CD1c-positive myeloid dendritic cell (primary cell): ENCODE measurements around the gene RHBG.

ENCODE experiments used
- DNase-seq: peaks from one replicate; pipeline ENCODE4 v3.0.0-alpha.2; 2016; ENCODE audit errors: extremely low spot score

Gene RHBG

GRCh38 chr1:156407344-156407743, 38.3 kb downstream of the RHBG start:
- DNase-seq = no peak

GRCh38 chr1:156407760-156408159, 38.7 kb downstream of the RHBG start:
- no peak for DNase-seq

GRCh38 chr1:156409439-156409838, 40.4 kb downstream of the RHBG start:
- DNase-seq = no peak

- no peak for DNase-seq
Measured at GRCh38 chr1:156410238-156410637, 41.2 kb downstream of the RHBG start.

DNA sequence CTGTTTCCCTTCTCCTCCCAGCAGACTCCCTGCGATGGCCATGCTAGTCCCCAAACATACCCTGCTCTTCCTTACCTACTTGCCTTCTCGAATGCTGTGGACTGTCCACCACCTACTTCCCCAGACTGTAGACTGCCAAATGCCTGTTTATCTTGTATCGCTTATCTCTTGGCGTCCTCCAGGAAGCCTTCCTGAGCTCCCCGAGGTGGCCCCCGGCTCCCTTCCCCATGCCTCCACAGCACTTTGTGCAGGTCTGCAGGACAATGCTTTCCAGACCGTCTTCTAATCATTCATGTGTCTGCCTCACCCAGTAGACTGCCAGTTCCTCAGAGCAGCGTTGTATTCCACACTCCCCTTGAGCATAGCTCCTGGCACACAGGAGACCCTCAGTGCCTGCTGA, 41.7 kb downstream of the RHBG start:
- DNase-seq = no peak

- no peak for DNase-seq
Measured at GRCh38 chr1:156412653-156413321, 43.8 kb downstream of the RHBG start.

- no peak for DNase-seq
Measured at GRCh38 chr1:156413391-156414246, 44.6 kb downstream of the RHBG start.

DNA sequence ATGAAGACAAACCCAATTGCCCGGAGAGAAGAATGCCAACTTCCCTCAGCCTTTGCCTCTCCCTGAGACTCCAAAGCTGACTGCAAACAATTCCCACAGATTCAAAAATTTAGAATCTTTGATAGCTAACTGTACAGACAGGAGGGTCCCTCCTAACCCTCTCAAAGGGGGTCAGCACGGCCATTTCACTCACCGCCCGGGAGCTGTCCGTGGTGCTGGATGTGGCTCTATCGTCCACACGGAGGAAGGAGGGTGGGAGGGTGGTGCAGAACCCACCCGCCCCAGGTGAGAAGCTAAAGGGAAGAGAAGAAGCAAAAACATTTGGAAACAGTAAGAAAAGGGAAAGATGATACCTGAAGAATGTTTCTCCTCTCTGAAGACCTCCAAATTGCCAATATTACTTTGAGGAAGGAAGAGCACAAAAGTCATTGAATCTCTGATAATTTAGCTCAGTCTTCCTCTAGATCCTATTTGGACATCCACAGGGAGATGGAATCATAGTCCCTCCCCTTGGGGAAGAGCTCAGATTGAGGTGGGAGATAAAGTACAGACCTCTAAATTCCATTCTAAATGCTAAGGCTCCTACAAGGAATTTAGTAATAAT, 45.6 kb downstream of the RHBG start:
- DNase-seq = no peak

DNA sequence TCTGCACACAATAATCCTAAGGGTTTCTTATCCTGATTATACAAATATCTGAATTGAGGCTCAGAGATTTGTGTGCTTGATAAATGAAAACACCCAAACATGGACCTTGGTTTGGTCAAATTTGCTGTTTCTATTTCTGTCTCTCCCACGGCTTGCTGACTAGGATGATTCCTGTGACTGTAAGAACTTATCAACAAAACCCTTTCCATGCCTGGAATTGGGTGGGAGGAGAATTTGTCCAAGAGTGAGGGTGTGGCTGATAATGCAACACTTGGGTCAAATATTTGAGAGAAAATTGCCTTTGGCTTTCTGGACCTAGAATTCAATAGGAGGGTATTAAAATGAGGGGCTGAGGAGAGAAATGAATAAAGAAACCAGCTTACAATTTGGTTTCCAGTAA, 48.0 kb downstream of the RHBG start:
- DNase-seq = no peak

DNA sequence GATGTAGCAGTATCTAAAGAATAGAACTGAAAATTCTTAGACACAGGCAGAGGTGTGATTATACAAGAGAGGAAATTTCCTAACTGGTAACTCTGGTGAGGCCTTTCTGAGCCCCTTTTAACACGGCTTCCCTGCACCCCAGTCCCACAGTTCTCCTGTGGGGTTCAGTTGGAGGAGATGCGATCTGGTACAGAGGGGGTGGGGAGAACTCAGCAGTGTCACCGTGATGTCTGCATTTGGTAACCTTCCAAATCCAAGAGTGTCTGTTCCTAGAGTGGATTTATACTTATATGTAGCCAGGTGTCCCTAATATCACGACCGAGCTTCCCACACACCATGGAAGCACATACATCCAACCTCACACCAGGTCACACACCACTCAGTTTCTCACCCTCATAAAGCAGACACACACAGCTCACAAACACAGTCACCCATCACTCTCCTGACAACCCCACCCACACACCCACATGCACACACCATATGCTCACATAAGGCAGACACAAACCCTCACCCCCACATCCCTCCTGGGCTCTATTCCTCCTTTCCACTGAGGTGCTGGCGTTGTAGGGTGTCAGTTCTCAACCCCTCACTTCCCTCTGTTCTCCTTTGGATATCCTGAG, 48.5 kb downstream of the RHBG start:
- no peak for DNase-seq

- no peak for DNase-seq
Measured at GRCh38 chr1:156418416-156419070, 49.5 kb downstream of the RHBG start.

DNA sequence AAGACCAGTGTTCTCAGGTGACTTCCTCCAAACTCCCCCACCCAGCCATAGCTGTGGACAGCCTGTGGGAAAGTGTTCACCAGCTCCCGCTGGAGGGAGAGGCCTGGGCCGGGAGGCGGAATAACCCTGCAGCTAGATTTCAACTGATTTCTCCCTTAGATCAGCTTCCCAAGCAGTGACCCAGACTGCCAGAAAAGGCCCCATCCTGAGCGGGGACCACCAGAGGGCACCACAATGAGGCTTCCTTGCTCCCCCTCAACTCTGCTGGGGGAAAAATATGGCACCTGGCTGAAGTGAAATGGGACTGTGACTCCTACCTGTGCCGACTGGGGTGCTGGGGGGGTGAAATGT, 50.8 kb downstream of the RHBG start:
- DNase-seq = no peak

DNA sequence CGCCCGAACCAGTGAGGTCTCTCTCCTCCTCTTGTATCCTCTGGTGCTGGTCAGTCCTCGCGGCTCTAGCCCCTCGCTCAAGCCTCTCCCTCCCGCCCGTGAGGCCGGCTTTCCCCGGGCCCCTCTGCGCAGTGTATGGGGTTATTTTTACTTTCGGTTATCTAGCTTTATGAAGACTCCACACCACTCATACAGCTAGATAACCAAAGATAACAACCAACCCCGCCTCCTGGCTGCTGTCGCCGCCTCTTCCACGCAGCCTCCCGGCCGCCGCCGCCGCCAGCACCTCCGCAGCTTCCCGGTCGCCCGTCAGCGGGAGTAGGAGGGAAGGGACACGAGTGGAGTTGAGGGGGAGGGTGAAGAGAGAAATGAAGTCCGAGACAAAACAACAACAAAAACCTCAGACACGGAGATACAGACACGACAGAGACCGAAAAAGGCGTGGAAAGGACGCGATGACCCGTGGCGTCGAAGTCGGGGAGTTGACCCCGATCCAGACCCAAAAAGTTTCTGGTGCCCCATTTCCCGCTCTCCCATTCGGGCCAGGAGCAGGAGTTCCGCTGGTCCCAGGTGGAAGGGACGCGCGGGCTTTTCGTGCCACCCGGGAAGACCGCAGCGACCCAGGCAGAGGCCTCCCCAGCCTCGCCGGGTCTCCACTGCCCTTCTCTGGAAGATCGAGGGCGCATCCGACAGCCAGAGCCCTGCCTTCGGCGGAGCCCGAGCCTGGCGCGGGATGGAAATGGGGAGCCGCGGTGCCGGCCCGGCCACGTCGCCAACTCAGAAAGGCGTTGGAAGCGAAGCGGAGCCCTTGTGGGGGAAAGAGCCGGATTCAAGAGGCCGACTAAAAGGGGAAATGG, 51.4 kb downstream of the RHBG start:
- peak; percentile 50 for DNase-seq

DNA sequence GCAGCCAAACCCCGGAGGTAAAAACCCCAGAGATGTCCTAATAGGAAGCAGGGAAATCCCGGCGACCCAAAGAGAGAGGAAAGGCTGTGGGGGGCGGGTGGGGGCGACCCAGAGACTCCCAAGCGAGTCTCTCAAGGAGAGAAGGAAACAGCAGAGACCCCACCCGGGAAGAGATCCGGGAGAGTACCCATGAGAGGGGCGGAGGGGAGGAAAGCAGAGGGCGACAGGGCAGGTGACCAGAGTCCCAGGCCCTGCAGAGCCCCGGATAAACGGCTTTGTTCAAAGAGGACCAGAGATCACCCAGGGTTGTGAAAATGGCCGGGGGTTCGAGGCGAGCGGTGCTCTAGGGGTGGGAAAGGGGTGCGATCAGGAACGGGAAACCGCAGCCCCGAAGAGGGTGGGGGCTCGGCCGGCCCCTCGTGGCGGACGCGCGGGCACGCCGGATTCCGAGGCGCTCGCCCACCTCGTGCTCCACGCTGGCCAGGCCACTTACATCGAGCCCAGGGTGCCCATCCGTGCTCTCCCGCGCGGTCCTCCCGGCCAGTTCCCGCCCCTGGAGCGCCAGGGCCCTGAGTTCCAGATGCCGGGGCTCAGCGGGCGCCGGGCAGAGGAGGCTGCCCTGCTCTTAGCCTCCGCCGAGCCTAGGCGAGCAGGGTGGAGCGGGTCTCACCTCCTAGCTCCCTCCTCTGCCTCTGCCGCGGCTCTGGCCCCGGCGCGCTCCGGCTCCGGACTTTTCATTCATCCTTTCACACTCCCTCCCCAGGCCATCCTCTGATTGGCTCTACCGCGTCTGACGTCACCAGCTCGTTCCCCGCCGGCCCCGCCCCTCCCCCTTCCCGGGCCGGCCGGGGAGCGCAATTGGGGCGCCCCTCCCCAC, 52.3 kb downstream of the RHBG start:
- DNase-seq = peak; percentile 29

GRCh38 chr1:156421939-156422601, 53.1 kb downstream of the RHBG start:
- no peak for DNase-seq

DNA sequence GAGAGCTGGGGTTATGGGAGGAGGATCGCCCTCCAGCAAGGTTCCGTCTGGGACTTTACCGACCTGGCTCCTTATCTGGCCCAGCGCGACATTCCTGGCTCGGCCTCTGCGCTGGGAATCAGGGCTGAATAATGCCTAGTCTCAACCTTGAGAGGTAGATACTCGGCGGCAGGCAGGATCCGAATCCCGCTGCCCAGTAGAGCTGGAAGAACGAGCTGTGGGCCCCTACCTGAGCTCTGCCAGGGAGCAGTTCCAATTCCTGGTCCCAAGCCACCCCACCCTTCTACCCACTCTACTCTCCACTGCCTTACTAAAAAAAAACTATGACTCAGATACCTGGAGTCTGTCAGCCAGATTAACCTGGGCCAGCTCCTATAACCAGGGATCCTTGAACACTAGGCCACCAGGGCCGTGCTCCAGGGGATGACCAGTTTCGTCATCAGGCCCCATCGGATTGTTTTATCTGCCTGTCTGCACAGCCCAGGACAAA, 53.6 kb downstream of the RHBG start:
- no peak for DNase-seq

DNA sequence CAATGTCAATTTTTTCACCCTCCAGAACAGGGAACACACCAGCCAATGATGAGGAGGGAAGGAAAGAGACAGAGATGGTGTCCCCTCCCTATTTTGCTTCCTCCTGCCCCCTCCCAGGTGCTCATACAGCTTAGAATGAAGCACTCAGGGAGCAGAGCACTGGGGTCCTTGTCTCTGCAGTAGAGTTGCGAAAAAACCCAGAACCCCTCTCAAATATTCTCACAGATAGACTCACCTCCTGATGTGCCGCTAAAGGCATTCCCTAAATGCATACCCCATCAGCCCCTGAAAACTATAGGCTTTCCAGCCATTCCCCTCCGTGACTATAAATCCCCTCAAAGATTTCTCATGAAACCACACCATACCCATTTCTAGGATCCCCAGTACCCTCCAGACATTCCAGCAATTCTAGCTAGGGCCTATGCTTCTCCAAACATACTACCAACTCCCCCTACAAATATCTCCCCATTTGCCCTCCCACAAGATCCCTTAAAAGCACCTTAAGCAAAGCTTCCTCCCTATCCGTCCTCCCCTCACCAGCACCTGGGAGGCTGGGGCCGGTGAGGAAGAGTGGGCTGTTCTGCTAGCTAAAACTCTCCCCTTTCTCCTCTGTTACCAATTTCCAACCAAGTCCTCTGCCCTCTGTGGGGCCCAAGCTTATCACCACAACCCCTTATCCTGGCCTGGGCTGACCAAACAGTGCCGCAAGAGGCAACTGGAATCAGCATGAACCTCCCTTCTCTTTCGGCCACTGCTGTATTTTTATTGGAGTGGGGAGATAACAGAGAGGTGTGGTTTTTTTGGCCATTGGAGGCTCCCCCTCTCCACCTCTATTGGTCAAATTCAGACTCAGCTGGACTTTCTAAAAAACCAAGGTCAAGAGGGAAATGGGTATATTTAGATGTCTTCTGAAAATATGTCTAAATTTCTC, 54.7 kb downstream of the RHBG start:
- DNase-seq = no peak

GRCh38 chr1:156424806-156425432, 55.9 kb downstream of the RHBG start:
- no peak for DNase-seq
